H9 (cell line): Measurements from ENCODE around the gene TSPAN9. TPM values are rescaled to one million over a fixed set of nuclear protein-coding genes. Genes with fewer than 3 reads are reported as not detected.

Experiments used
- DNase-seq: peaks from one replicate; pipeline ENCODE4 v3.0.0-alpha.2; 2017
- H2AFZ ChIP-seq: one replicate; pipeline ENCODE4 v1.6.1; 2013; ENCODE audit warnings: mild to moderate bottlenecking, low read length, control low read depth, moderate library complexity
- H2AK5ac ChIP-seq: 2 replicates; pipeline ENCODE4 v1.6.1; 2013; ENCODE audit warnings: low read length, control low read depth, mixed read lengths; ENCODE audit not compliant: insufficient read length
- H2BK120ac ChIP-seq: one replicate; pipeline ENCODE4 v1.6.1; 2013; ENCODE audit warnings: low read depth, mild to moderate bottlenecking, low read length, control low read depth, inconsistent platforms; ENCODE audit not compliant: poor library complexity, severe bottlenecking
- H2BK12ac ChIP-seq: 2 replicates; pipeline ENCODE4 v1.6.1; 2013; ENCODE audit warnings: low read length, control low read depth, mixed read lengths, low read depth; ENCODE audit not compliant: insufficient read length
- H2BK15ac ChIP-seq: 2 replicates; pipeline ENCODE4 v1.6.1; 2013; ENCODE audit warnings: low read depth, low read length, control low read depth
- H2BK20ac ChIP-seq: one replicate; pipeline ENCODE4 v1.6.1; 2013; ENCODE audit warnings: low read depth, mild to moderate bottlenecking, low read length, control low read depth, inconsistent platforms; ENCODE audit not compliant: poor library complexity, severe bottlenecking
- H2BK5ac ChIP-seq: 2 replicates; pipeline ENCODE4 v1.6.1; 2013; ENCODE audit warnings: low read length, control low read depth, mixed read lengths; ENCODE audit not compliant: insufficient read length
- H3K14ac ChIP-seq: 2 replicates; pipeline ENCODE4 v1.6.1; 2013; ENCODE audit warnings: low read length, control low read depth; ENCODE audit not compliant: insufficient read depth
- H3K18ac ChIP-seq: 2 replicates; pipeline ENCODE4 v1.6.1; 2013; ENCODE audit warnings: low read depth, mild to moderate bottlenecking, mixed read lengths, low read length, control low read depth; ENCODE audit not compliant: insufficient read length
- H3K23ac ChIP-seq: 2 replicates; pipeline ENCODE4 v1.6.1; 2013; ENCODE audit warnings: low read length, control low read depth, mixed read lengths, low read depth; ENCODE audit not compliant: insufficient read length
- H3K23me2 ChIP-seq: 2 replicates; pipeline ENCODE4 v1.6.1; 2013; ENCODE audit warnings: low read depth, mild to moderate bottlenecking, mixed read lengths, low read length, control low read depth; ENCODE audit not compliant: insufficient read length, poor library complexity, severe bottlenecking
- H3K27ac ChIP-seq: 2 replicates; pipeline ENCODE4 v1.5.1; 2013; ENCODE audit warnings: low read length, control low read depth, mixed read lengths, low read depth; ENCODE audit not compliant: insufficient read length
- H3K27me3 ChIP-seq: 2 replicates; pipeline ENCODE4 v1.6.1; 2013; ENCODE audit warnings: low read length, control low read depth, inconsistent platforms; ENCODE audit not compliant: insufficient read depth
- H3K4ac ChIP-seq: 2 replicates; pipeline ENCODE4 v1.6.1; 2013; ENCODE audit warnings: low read depth, mild to moderate bottlenecking, control low read depth, inconsistent platforms, low read length, moderate library complexity
- H3K4me1 ChIP-seq: 2 replicates; pipeline ENCODE4 v1.6.1; 2013; ENCODE audit warnings: low read length, control low read depth, inconsistent platforms; ENCODE audit not compliant: insufficient read depth
- H3K4me2 ChIP-seq: 2 replicates; pipeline ENCODE4 v1.6.1; 2013; ENCODE audit warnings: low read length, control low read depth, mixed read lengths; ENCODE audit not compliant: insufficient read length, insufficient read depth
- H3K56ac ChIP-seq: 2 replicates; pipeline ENCODE4 v1.6.1; 2013; ENCODE audit warnings: low read depth, mild to moderate bottlenecking, mixed read lengths, low read length, control low read depth; ENCODE audit not compliant: insufficient read length
- H3K79me1 ChIP-seq: 2 replicates; pipeline ENCODE4 v1.6.1; 2013; ENCODE audit warnings: low read depth, mild to moderate bottlenecking, moderate library complexity, low read length, control low read depth, inconsistent platforms; ENCODE audit not compliant: insufficient read depth, poor library complexity, severe bottlenecking
- H3K79me2 ChIP-seq: 2 replicates; pipeline ENCODE4 v1.6.1; 2013; ENCODE audit warnings: low read length, control low read depth, inconsistent platforms; ENCODE audit not compliant: insufficient read depth
- H3K9ac ChIP-seq: 2 replicates; pipeline ENCODE4 v1.6.1; 2013; ENCODE audit warnings: low read length, control low read depth, mixed read lengths; ENCODE audit not compliant: insufficient read length; ENCODE audit errors: extremely low read depth
- H3K9me3 ChIP-seq: one replicate; pipeline ENCODE4 v1.6.1; 2013; ENCODE audit warnings: low read depth, low read length, inconsistent platforms; ENCODE audit not compliant: control insufficient read depth
- H3T11ph ChIP-seq: one replicate; pipeline ENCODE4 v1.6.1; 2013; ENCODE audit warnings: mild to moderate bottlenecking, low read length, control low read depth, inconsistent platforms
- H4K20me1 ChIP-seq: one replicate; pipeline ENCODE4 v1.6.1; 2013; ENCODE audit not compliant: control insufficient read depth, insufficient read length, insufficient read depth
- H4K5ac ChIP-seq: 2 replicates; pipeline ENCODE4 v1.6.1; 2013; ENCODE audit warnings: low read depth, mild to moderate bottlenecking, mixed read lengths, low read length, control low read depth; ENCODE audit not compliant: insufficient read length
- H4K8ac ChIP-seq: replicated peaks from 2 replicates; pipeline ENCODE4 v1.6.1; 2013; ENCODE audit warnings: low read length, control low read depth, mixed read lengths, low read depth; ENCODE audit not compliant: insufficient read length
- H4K91ac ChIP-seq: 2 replicates; pipeline ENCODE4 v1.6.1; 2013; ENCODE audit warnings: low read depth, mild to moderate bottlenecking, moderate library complexity, mixed read lengths, low read length, control low read depth; ENCODE audit not compliant: insufficient read length
- H3K27ac Mint-ChIP-seq, 3 experiments: 2 replicates in 2 of 3; 3 replicates in 1 of 3; pipeline ENCODE4 v1.8.0; 2020 to 2021; ENCODE audit warnings: mixed read lengths in 3 of 3, mild to moderate bottlenecking in 1 of 3, moderate library complexity in 1 of 3
- H3K27me3 Mint-ChIP-seq: 2 replicates; pipeline ENCODE4 v1.8.0; 2021; ENCODE audit warnings: low read depth, mild to moderate bottlenecking, moderate library complexity, mixed read lengths
- H3K36me3 Mint-ChIP-seq, 3 experiments: 2 replicates in 2 of 3; 3 replicates in 1 of 3; pipeline ENCODE4 v1.8.0; 2020 to 2021; ENCODE audit warnings: low read depth in 3 of 3, mixed read lengths in 3 of 3; ENCODE audit not compliant: insufficient read depth in 1 of 3
- H3K4me1 Mint-ChIP-seq, 2 experiments: 2 replicates each; pipeline ENCODE4 v1.8.0; 2020; ENCODE audit warnings: mixed read lengths in 2 of 2
- H3K4me3 Mint-ChIP-seq, 2 experiments: 2 replicates in 1 of 2; 3 replicates in 1 of 2; pipeline ENCODE4 v1.8.0; 2020 to 2021; ENCODE audit warnings: mild to moderate bottlenecking in 2 of 2, mixed read lengths in 2 of 2, moderate library complexity in 1 of 2
- H3K9me3 Mint-ChIP-seq, 2 experiments: 2 replicates in 1 of 2; 3 replicates in 1 of 2; pipeline ENCODE4 v1.8.0; 2020; ENCODE audit warnings: mild to moderate bottlenecking in 2 of 2, mixed read lengths in 2 of 2, moderate library complexity in 1 of 2
- CTCF ChIP-seq: fragments of 200-600 bp; sonication (generic); conservative IDR thresholded peaks from 3 replicates; pipeline ENCODE4 v1.8.0; 2021; ENCODE audit warnings: antibody characterized with exemption, mild to moderate bottlenecking
- WGBS: extraction: QIAGEN DNeasy Blood & Tissue Kit; methylation state at CpG from one replicate; pipeline ENCODE4 v1.1.7; 2013; ENCODE audit warnings: missing lambda C conversion rate, low lambda C conversion rate, mixed read lengths; ENCODE audit not compliant: insufficient read length; ENCODE audit errors: extremely low coverage; 5-methylcytosine and 5-hydroxymethylcytosine counted together
- total RNA-seq: library from RNA; stranded (reverse); gene quantifications from 2 replicates; pipeline ENCODE4 v1.2.1, GENCODE V29; 2021

TSPAN9 gene
- total RNA-seq, 1 experiment from 2014 or later, result 19.0 TPM

GRCh38 chr12:3298603-3299002, 221.4 kb downstream of the TSPAN9 start:
- H3K14ac ChIP-seq, result no peak overlapping the region
- DNase-seq, result no peak
- H3K27ac ChIP-seq, result no peak overlapping the region
- no peak overlapping the region for H3K9ac ChIP-seq
- H3K79me1 ChIP-seq, result no peaks in the 10 kb centered on the region
- H3K9me3 ChIP-seq, result no peaks in the 10 kb centered on the region
- H3K27me3 ChIP-seq, result no peaks in the 10 kb centered on the region; the same call in 1 of the 2 replicates
- no peak overlapping the region for H4K8ac ChIP-seq
- H2AK5ac ChIP-seq, result no peak overlapping the region
- H3K27me3 Mint-ChIP-seq, result peaks cover 23% of the 10 kb centered on the region
- no peak overlapping the region for H3K4me3 Mint-ChIP-seq
- no peak for TF ChIP-seq CTCF
- H3K18ac ChIP-seq, result no peak overlapping the region
- no peak overlapping the region for H2BK5ac ChIP-seq
- no peak overlapping the region for H3K56ac ChIP-seq
- no peak overlapping the region for H2AFZ ChIP-seq
- H3K27ac Mint-ChIP-seq, result no peak overlapping the region
- no peak overlapping the region for H2BK20ac ChIP-seq
- no CpG with 5 or more reads among the region's 17 CpGs for WGBS
- H4K5ac ChIP-seq, result no peak overlapping the region
- H3K4me1 Mint-ChIP-seq, result peaks cover 12 to 20% of the 10 kb centered on the region in 2 experiments
- H3K4me2 ChIP-seq, result no peak overlapping the region
- H3K4ac ChIP-seq, result no peak overlapping the region
- H4K91ac ChIP-seq, result no peak overlapping the region
- H2BK15ac ChIP-seq, result no peak overlapping the region
- no peaks in the 10 kb centered on the region for H3K9me3 Mint-ChIP-seq
- H2BK12ac ChIP-seq, result no peak overlapping the region
- H3K36me3 Mint-ChIP-seq, result no peaks in the 10 kb centered on the region; a peak in 1 of 7 replicates
- H2BK120ac ChIP-seq, result no peak overlapping the region
- no peaks in the 10 kb centered on the region for H3K4me1 ChIP-seq
- H3K23me2 ChIP-seq, result no peaks in the 10 kb centered on the region
- no peak overlapping the region for H3K23ac ChIP-seq
- H3T11ph ChIP-seq, result no peak overlapping the region
- H3K79me2 ChIP-seq, result no peaks in the 10 kb centered on the region
- no peaks in the 10 kb centered on the region for H4K20me1 ChIP-seq
